ENCODE data around the gene CGB2. TPM values are rescaled to one million over a fixed set of nuclear protein-coding genes. Genes with fewer than 3 reads are reported as not detected.

The CGB2 gene
- total and polyA plus RNA-seq, 2 of the 13 experiments (the other 11 are each of a cell fraction or from before 2014, with no cell fraction given): not detected

DNA sequence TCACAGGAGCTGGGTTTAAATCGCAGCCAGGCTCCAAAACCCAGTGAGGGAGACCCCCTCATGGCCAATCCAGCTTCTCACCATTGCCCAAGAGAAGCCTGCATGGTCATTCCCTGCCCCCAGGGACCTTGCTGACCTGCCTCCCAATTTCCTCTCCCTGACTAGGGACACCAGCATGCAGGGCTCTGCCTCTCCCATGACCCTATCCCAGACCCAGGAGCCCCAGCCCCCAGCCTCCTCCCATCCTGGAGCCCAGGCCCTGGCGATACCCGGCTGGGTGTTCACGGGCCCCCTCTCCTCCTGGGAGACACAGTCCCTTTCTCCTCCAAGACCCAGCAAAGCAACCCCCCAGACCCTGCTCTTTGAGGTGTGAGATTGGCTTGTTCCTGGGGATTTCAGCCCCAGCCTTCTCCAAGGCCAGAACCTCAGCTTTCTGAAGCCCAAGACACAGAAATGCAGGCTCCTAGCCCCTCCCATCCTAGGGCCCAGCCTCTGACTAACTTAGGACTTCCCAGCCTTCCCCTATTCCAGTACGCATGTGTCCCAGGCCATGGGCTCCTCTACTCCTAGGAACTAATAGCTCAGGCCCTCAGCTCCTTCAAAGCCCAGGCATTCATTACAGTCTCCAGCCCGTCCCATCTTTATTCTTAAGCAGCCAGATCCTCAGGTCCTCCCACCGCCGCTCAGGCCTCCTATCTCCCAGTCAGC lies 39.7 kb upstream of the CGB2 start:
- ChIA-PET POLR2A (interaction anchor here (2.2 to 3.7 kb wide), 4 partner anchors 25 to 119 kb away, joined by 24 to 57 read pairs (median 28); partner anchors contain the start of genes FTL and PPP1R15A), CTCF (ENCODE audit: low intra/inter-chr PET ratio, low total read pairs) (no interaction called here)
- Histone ChIP-seq H2AFZ (ENCODE audit: low read length) (peak overlapping the region; percentile 29), H3K36me3 (replicated peaks in 1 of 2; ENCODE audit: control insufficient read depth in 1 of 2, insufficient read depth in 2 of 2, low read length in 2 of 2) (peaks cover 9 to 20% of the 10 kb centered on the region in 2 experiments; a peak in 4 of 5 replicates), H3K4me1 (ENCODE audit: insufficient read depth, low read length) (peaks cover 35% of the 10 kb centered on the region), H3K9me3 (ENCODE audit: low read length) (no peaks in the 10 kb centered on the region), H4K20me1 (ENCODE audit: insufficient read depth, low read length) (no peaks in the 10 kb centered on the region), H3K4me3 (replicated peaks in 1 of 3; ENCODE audit: insufficient read depth in 1 of 3, low read depth in 2 of 3, low read length in 3 of 3) (peak overlapping the region; percentile 82 to 98 (median 93)), H3K27ac (ENCODE audit: extremely low read length, insufficient read depth, low read length) (peak overlapping the region; percentile 78), H3K79me2 (ENCODE audit: insufficient read depth, low read length) (peaks cover 52% of the 10 kb centered on the region), H3K27me3 (ENCODE audit: control insufficient read depth in 1 of 2, insufficient read depth in 2 of 2, low read length in 2 of 2) (no peaks in the 10 kb centered on the region; a peak in 1 of 5 replicates), H3K4me2 (ENCODE audit: low read depth, low read length) (peak overlapping the region; percentile 93), H3K9ac (ENCODE audit: insufficient read depth, low read depth, low read length) (peak overlapping the region; percentile 85)
- intact Hi-C loops (cut with micrococcal nuclease; ENCODE audit: unreplicated experiment): no loop called here
- in situ Hi-C loops (cut with HindIII; ENCODE audit: extremely low pct_ligation_motif_present, low pct_unique_long_range_greater_than_20kb): no loop called here
- TF ChIP-seq ZBTB34 (CRISPR knock-in tag; IDR thresholded peaks at IDR 0.05): 0 out of 2 replicates have a peak, but pooled peaks have one; percentile 6
- TF ChIP-seq YEATS2 (CRISPR knock-in tag; IDR thresholded peaks at IDR 0.05; ENCODE audit: borderline replicate concordance): 0 out of 2 replicates have a peak, but pooled peaks have one; percentile 16
- no peak for TF ChIP-seq ATF7 (IDR thresholded peaks at IDR 0.05)
- TF ChIP-seq ATF7 (CRISPR knock-in tag; IDR thresholded peaks at IDR 0.05): 0 out of 2 replicates have a peak, but pooled peaks have one; percentile 26
- TF ChIP-seq ZFY (CRISPR knock-in tag; IDR thresholded peaks at IDR 0.05): 0 out of 2 replicates have a peak, but pooled peaks have one; percentile 24
- no peak for TF ChIP-seq ZNF160 (CRISPR knock-in tag; IDR thresholded peaks at IDR 0.05)
- DNase-seq (ENCODE audit: low spot score) (no peak), ATAC-seq (peak; percentile 19), FAIRE-seq (no peak)
- 3% methylated on average over 7 of the region's 8 CpGs for WGBS (ENCODE audit: low lambda C conversion rate)
- no TSS peak for BruUV-seq (replicated peaks)
